NT2/D1 (cell line): ENCODE data around the gene CHCHD10.

Experiments used
- DNase-seq: peaks from one replicate; pipeline ENCODE4 v3.0.0-alpha.2; 2011; ENCODE audit warnings: low read depth, low spot score
- H3K27me3 ChIP-seq: 2 replicates; pipeline ENCODE4 v1.6.0; 2011; ENCODE audit warnings: mild to moderate bottlenecking; ENCODE audit not compliant: insufficient read length, insufficient read depth
- H3K36me3 ChIP-seq: 2 replicates; pipeline ENCODE4 v1.6.1; 2011; ENCODE audit warnings: mild to moderate bottlenecking, low read length, mixed read lengths; ENCODE audit not compliant: insufficient read depth, insufficient read length
- H3K4me1 ChIP-seq: 2 replicates; pipeline ENCODE4 v1.5.1; 2011; ENCODE audit not compliant: insufficient read depth, insufficient read length
- H3K4me3 ChIP-seq: 2 replicates; pipeline ENCODE4 v1.5.1; 2011; ENCODE audit warnings: low read depth; ENCODE audit not compliant: insufficient read length
- H3K9ac ChIP-seq: 2 replicates; pipeline ENCODE4 v1.6.0; 2011; ENCODE audit warnings: low read depth; ENCODE audit not compliant: insufficient read length
- H3K9me3 ChIP-seq: 2 replicates; pipeline ENCODE4 v1.5.1; 2011; ENCODE audit warnings: mild to moderate bottlenecking, low read length; ENCODE audit not compliant: insufficient read depth
- SUZ12 ChIP-seq: IDR thresholded peaks from 2 replicates; pipeline ENCODE4 v1.6.1; 2011; ENCODE audit not compliant: insufficient read length, insufficient read depth; ENCODE audit errors: extremely low read depth
- YY1 ChIP-seq: IDR thresholded peaks from 2 replicates; pipeline ENCODE4 v1.6.1; 2011; ENCODE audit not compliant: insufficient read length, insufficient read depth
- ZNF274 ChIP-seq: IDR thresholded peaks from 2 replicates; pipeline ENCODE4 v1.6.1; 2011; ENCODE audit warnings: mild to moderate bottlenecking, low read depth, low read length

Gene CHCHD10

DNA sequence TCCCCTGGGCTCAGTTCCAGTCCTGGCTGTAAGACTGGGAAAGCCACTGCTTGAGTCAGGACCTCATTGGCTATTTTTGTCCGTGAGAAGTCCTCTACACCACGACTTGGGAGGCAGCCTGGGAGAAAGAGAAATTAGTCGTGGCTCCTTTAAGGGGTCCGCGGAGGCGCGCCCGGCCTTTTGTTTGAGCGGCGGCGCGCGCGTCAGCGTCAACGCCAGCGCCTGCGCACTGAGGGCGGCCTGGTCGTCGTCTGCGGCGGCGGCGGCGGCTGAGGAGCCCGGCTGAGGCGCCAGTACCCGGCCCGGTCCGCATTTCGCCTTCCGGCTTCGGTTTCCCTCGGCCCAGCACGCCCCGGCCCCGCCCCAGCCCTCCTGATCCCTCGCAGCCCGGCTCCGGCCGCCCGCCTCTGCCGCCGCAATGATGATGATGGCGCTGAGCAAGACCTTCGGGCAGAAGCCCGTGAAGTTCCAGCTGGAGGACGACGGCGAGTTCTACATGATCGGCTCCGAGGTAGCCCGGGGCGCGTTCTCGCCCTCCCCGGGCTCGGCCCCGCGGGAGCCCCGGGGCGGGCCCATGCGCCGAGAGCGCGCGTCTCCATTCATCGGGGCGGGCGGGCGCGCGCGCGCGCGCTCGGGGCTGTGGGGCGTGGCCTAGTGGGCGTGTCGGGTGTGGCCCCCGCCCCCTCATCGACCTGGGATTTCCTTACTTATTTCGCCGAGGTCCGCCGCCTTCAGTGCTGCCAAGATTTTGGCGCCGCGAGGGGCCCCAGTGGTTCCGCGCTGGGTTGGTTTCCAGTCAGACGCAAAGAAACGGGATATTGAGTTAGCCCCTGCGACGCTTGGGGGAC, 19.2 kb upstream of the CHCHD10 start, which contains the start of gene SMARCB1:
Gene SMARCB1 (plus strand): TSS at position 215 of the 848 bp plus-strand sequence. CDS start 204 bp downstream, at position 419.
- H3K4me3 ChIP-seq, result peak within 1 kb of the TSS; percentile 79
- peaks cover 31% of the 10 kb centered on the region for H3K36me3 ChIP-seq
- peak; percentile 63 for DNase-seq
- TF ChIP-seq YY1 (no peak), ZNF274 (no peak), SUZ12 (no peak)
- H3K27me3 ChIP-seq, result no peaks in the 10 kb centered on the region
- H3K9ac ChIP-seq, result peak within 1 kb of the TSS; percentile 88
- H3K9me3 ChIP-seq, result no peaks in the 10 kb centered on the region
- H3K4me1 ChIP-seq, result peaks cover 5% of the 10 kb centered on the region

- H3K27me3 ChIP-seq, result no peaks in the 10 kb centered on the region
- H3K9me3 ChIP-seq, result no peaks in the 10 kb centered on the region
- peaks cover 9% of the 10 kb centered on the region for H3K4me1 ChIP-seq
- H3K4me3 ChIP-seq, result peak overlapping the region; percentile 79
- H3K36me3 ChIP-seq, result peaks cover 24% of the 10 kb centered on the region
- no peak for DNase-seq
- peak overlapping the region; percentile 67 for H3K9ac ChIP-seq
- no peak for TF ChIP-seq ZNF274
- no peak for TF ChIP-seq SUZ12
- TF ChIP-seq YY1, result no peak
Measured at GRCh38 chr22:23786261-23786710, 18.5 kb upstream of the CHCHD10 start.

GRCh38 chr22:23784215-23784732, 16.5 kb upstream of the CHCHD10 start:
- no peaks in the 10 kb centered on the region for H3K9me3 ChIP-seq
- H3K4me1 ChIP-seq, result peaks cover 10% of the 10 kb centered on the region
- H3K4me3 ChIP-seq, result no peak overlapping the region
- no peak for TF ChIP-seq ZNF274
- TF ChIP-seq SUZ12, result no peak
- no peak for TF ChIP-seq YY1
- DNase-seq, result no peak
- H3K36me3 ChIP-seq, result peaks cover 11% of the 10 kb centered on the region
- H3K9ac ChIP-seq, result no peak overlapping the region
- H3K27me3 ChIP-seq, result no peaks in the 10 kb centered on the region

DNA sequence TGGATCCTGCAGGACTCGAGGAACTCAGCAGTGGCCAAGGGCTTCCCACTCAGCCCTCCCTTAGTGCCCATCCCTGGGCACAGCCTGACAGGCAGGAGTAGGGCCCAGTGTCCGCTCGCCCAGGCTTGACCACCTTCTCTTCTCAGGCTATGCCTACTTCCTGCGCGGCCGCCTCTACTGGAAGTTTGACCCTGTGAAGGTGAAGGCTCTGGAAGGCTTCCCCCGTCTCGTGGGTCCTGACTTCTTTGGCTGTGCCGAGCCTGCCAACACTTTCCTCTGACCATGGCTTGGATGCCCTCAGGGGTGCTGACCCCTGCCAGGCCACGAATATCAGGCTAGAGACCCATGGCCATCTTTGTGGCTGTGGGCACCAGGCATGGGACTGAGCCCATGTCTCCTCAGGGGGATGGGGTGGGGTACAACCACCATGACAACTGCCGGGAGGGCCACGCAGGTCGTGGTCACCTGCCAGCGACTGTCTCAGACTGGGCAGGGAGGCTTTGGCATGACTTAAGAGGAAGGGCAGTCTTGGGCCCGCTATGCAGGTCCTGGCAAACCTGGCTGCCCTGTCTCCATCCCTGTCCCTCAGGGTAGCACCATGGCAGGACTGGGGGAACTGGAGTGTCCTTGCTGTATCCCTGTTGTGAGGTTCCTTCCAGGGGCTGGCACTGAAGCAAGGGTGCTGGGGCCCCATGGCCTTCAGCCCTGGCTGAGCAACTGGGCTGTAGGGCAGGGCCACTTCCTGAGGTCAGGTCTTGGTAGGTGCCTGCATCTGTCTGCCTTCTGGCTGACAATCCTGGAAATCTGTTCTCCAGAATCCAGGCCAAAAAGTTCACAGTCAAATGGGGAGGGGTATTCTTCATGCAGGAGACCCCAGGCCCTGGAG, 15.7 kb upstream of the CHCHD10 start:
- no peak for TF ChIP-seq YY1
- no peak for TF ChIP-seq ZNF274
- no peak for TF ChIP-seq SUZ12
- H3K9ac ChIP-seq, result no peak overlapping the region
- peaks cover 10% of the 10 kb centered on the region for H3K4me1 ChIP-seq
- no peaks in the 10 kb centered on the region for H3K9me3 ChIP-seq
- no peak overlapping the region for H3K4me3 ChIP-seq
- H3K27me3 ChIP-seq, result no peaks in the 10 kb centered on the region
- peaks cover 3% of the 10 kb centered on the region for H3K36me3 ChIP-seq
- DNase-seq, result no peak

- Histone ChIP-seq H3K9ac (no peak overlapping the region), H3K27me3 (no peaks in the 10 kb centered on the region), H3K9me3 (no peaks in the 10 kb centered on the region), H3K36me3 (no peaks in the 10 kb centered on the region), H3K4me3 (no peak overlapping the region), H3K4me1 (peaks cover 10% of the 10 kb centered on the region)
- no peak for TF ChIP-seq ZNF274
- no peak for TF ChIP-seq YY1
- no peak for TF ChIP-seq SUZ12
- DNase-seq, result no peak
Measured at GRCh38 chr22:23782703-23783102, 14.9 kb upstream of the CHCHD10 start.

GRCh38 chr22:23782252-23782651, 14.5 kb upstream of the CHCHD10 start:
- Histone ChIP-seq H3K4me3 (no peak overlapping the region), H3K9ac (no peak overlapping the region), H3K4me1 (peaks cover 10% of the 10 kb centered on the region), H3K36me3 (no peaks in the 10 kb centered on the region), H3K27me3 (no peaks in the 10 kb centered on the region), H3K9me3 (no peaks in the 10 kb centered on the region)
- no peak for TF ChIP-seq YY1
- no peak for TF ChIP-seq SUZ12
- TF ChIP-seq ZNF274, result no peak
- no peak for DNase-seq
